CD4-positive, CD25-positive, alpha-beta regulatory T cell (primary cell): ENCODE results near the gene SSU72. TPM values are rescaled to one million over a fixed set of nuclear protein-coding genes. Genes with fewer than 3 reads are reported as not detected.
"Not testable (repeated sequence)": the region's sequence is repeated elsewhere in the genome, so short reads cannot be mapped to it uniquely, and the experiment has no call there.

Experiments used
- ATAC-seq, 2 donors: fragments of 150-1000 bp; cut with Tn5 transposase; one replicate each; pipeline ENCODE4 v1.10.0; 2021; ENCODE audit warnings: low read depth in 2 of 2, moderate number of reproducible peaks in 2 of 2, moderate library complexity in 1 of 2
- DNase-seq, 3 donors: peaks; one replicate each; pipeline versions ENCODE4 v3.0.0 to v3.0.0-alpha.2; 2012 to 2022; ENCODE audit warnings: mixed read lengths in 1 of 3
- H3K27ac ChIP-seq: one replicate; pipeline ENCODE4 v1.7.0; 2013; ENCODE audit warnings: mild to moderate bottlenecking, low read length; ENCODE audit not compliant: insufficient read depth, poor library complexity, severe bottlenecking
- H3K27me3 ChIP-seq: one replicate; pipeline ENCODE4 v1.7.0; 2013; ENCODE audit warnings: low read length; ENCODE audit not compliant: control insufficient read depth, insufficient read depth
- H3K36me3 ChIP-seq: one replicate; pipeline ENCODE4 v1.7.0; 2013; ENCODE audit warnings: mild to moderate bottlenecking, low read length, moderate library complexity; ENCODE audit not compliant: control insufficient read depth, insufficient read depth
- H3K4me1 ChIP-seq: 2 replicates; pipeline ENCODE4 v1.7.0; 2013; ENCODE audit warnings: mild to moderate bottlenecking, low read length; ENCODE audit not compliant: insufficient read depth, control insufficient read depth, poor library complexity, severe bottlenecking
- H3K4me3 ChIP-seq: one replicate; pipeline ENCODE4 v1.7.0; 2013; ENCODE audit warnings: low read depth, mild to moderate bottlenecking, low read length, moderate library complexity
- H3K9me3 ChIP-seq, 2 experiments: 1 replicate in 1 of 2; 2 replicates in 1 of 2; pipeline ENCODE4 v1.7.0; 2013; ENCODE audit warnings: low read length in 2 of 2, mild to moderate bottlenecking in 1 of 2, moderate library complexity in 1 of 2; ENCODE audit not compliant: control insufficient read depth in 2 of 2
- H3K27ac Mint-ChIP-seq, 3 donors: one replicate each; pipeline ENCODE4 v1.8.0; 2020 to 2022; ENCODE audit warnings: mild to moderate bottlenecking in 3 of 3, mixed read lengths in 3 of 3, moderate library complexity in 2 of 3
- H3K27me3 Mint-ChIP-seq: one replicate; pipeline ENCODE4 v1.8.0; 2022; ENCODE audit warnings: mild to moderate bottlenecking, mixed read lengths
- H3K36me3 Mint-ChIP-seq: one replicate; pipeline ENCODE4 v1.8.0; 2020; ENCODE audit warnings: mixed read lengths
- H3K4me1 Mint-ChIP-seq, 4 donors: one replicate each; pipeline ENCODE4 v1.8.0; 2020 to 2022; ENCODE audit warnings: mixed read lengths in 4 of 4, mild to moderate bottlenecking in 1 of 4
- H3K4me3 Mint-ChIP-seq, 4 donors: one replicate each; pipeline ENCODE4 v1.8.0; 2020 to 2022; ENCODE audit warnings: mild to moderate bottlenecking in 4 of 4, mixed read lengths in 4 of 4, moderate library complexity in 3 of 4
- H3K9me3 Mint-ChIP-seq, 7 donors: one replicate each; pipeline ENCODE4 v1.8.0; 2020 to 2022; ENCODE audit warnings: mixed read lengths in 7 of 7, mild to moderate bottlenecking in 3 of 7, moderate library complexity in 2 of 7
- polyA plus RNA-seq, 4 donors: library from polyadenylated mRNA; unstranded; fragments of 300-500 nt; fragmentation: Illumina TruSeq; gene quantifications; one replicate each; pipeline ENCODE4 v1.2.3, GENCODE V29; 2021
- total RNA-seq: library from RNA; stranded (reverse); gene quantifications from one replicate; pipeline ENCODE4 v1.2.3, GENCODE V29; 2022

The SSU72 gene
- total and polyA plus RNA-seq, 5 donors from 2014 or later, result 104 to 279 (median 201) TPM

DNA sequence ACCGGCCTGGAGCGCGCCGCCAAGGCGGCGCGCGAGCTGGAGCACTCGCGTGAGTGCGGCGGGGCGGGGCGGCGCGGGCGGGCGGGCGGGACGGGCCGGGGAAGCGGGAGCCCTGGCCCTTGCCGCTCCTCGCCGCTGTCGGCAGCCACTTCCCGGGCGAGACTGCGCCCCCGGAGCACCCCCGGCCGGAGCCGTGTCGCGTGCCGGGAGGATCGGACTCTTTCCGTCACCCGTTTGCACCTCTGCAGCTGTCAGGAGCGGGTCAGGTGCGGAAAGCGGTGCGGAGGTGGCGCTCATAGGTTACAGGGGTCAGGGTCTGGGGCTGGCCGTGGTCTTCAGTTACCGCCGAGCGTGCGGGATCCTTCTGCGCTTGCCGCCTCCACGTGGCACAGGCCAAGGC, 62.2 kb downstream of the SSU72 start:
- H3K36me3 ChIP-seq, H3K27me3 Mint-ChIP-seq, H3K9me3 ChIP-seq, H3K4me3 ChIP-seq, H3K36me3 Mint-ChIP-seq, H3K27ac ChIP-seq, H3K27me3 ChIP-seq, H3K27ac Mint-ChIP-seq, H3K9me3 Mint-ChIP-seq, H3K4me1 ChIP-seq: not testable (repeated sequence)
- peak; percentile 17 to 34 (median 18) for DNase-seq
- peak; percentile 3 to 5 for ATAC-seq
- Mint-ChIP-seq H3K4me3 (peak overlapping the region; percentile 76 to 98 (median 86)), H3K4me1 (peaks cover 0 to 21% (median 7%) of the 10 kb centered on the region in 4 donors)

DNA sequence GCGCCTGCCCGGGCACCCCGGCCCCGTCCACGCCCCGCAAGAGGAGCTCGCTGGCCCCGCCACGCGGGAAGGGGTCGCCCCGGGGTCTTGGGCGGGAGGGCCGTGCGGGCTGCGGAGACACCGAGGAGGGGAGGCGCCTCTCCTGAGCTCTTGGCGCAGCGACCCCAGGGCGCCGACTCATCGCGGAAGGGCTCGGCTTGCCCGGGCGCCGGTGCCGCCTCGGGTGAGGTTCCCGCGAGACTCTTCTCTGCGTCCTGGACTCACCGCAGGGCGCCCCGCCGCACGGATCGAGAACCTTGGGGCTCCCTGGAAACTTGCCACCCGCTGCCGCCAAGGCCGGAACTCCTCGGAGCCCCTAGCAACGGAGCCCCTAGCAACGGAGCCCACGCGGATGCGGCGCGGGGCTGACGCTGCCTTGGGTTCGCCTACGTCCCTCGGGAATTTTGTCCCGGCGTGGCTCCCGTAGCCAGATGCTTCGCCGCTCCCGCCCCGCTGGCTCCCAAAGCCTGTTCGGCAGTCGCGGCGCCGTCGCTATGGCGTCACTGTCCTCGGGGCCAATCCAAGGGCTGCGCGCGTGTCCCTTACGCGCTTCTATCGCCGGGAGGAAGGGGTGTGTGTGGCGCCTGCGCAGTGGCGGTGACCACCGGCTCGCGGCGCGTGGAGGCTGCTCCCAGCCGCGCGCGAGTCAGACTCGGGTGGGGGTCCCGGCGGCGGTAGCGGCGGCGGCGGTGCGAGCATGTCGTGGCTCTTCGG, 63.0 kb downstream of the SSU72 start, which contains the start of gene ATAD3A:
ATAD3A (plus strand) TSS at position 630 of the 753 bp plus-strand sequence; CDS start at position 737, 107 bp downstream.
- Histone ChIP-seq H3K4me3 (peak within 1 kb of the TSS; percentile 85), H3K36me3 (no peaks in the 10 kb centered on the region), H3K27ac (peak within 1 kb of the TSS; percentile 94), H3K4me1 (peaks cover 8% of the 10 kb centered on the region), H3K27me3 (no peaks in the 10 kb centered on the region), H3K9me3 (no peaks in the 10 kb centered on the region)
- H3K27me3 Mint-ChIP-seq, result no peaks in the 10 kb centered on the region
- H3K4me1 Mint-ChIP-seq, result peaks cover 4 to 21% (median 8%) of the 10 kb centered on the region in 4 donors
- peak within 1 kb of the TSS; percentile 80 to 95 (median 89) for H3K27ac Mint-ChIP-seq
- DNase-seq (peak; percentile 93 to 98 (median 94)), ATAC-seq (peak; percentile 92 to 94)
- peaks cover 0 to 4% (median 0%) of the 10 kb centered on the region in 7 donors for H3K9me3 Mint-ChIP-seq
- peak within 1 kb of the TSS; percentile 91 to 98 (median 96) for H3K4me3 Mint-ChIP-seq
- no peaks in the 10 kb centered on the region for H3K36me3 Mint-ChIP-seq

DNA sequence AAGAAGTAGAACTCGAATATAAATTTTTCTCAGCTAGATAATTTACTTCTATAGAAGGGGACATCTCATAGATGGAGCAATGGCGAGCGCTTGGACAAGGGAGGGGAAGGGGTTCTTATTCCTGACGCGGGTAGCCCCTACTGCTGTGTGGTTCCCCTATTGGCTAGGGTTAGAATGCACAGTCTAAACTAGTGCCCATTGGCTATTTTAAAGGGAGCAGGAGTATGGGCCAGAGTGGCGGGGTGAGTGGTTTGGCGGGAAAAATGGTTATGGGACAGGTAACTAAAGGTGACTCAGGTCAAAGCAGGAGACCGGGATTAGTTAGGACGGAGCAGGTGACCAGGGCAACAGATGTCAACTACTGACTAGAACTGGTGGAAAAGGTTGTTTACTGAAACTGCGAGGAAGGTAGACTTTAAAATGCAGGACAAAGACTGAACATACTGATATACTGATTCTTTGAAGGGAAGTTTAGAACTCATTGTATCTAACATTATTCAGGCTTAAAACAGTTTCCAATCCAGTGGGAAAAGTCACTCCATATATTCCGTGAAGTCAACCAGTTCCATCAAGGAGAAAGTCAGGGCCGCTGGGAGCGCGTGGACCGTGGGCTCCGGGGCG, 63.6 kb downstream of the SSU72 start:
- Mint-ChIP-seq H3K4me1 (peaks cover 4 to 21% (median 8%) of the 10 kb centered on the region in 4 donors), H3K27me3 (no peaks in the 10 kb centered on the region), H3K9me3 (peaks cover 0 to 4% (median 0%) of the 10 kb centered on the region in 7 donors), H3K36me3 (no peaks in the 10 kb centered on the region), H3K27ac (peak overlapping the region; percentile 80 to 95 (median 89)), H3K4me3 (peak overlapping the region; percentile 86 to 98 (median 92))
- Histone ChIP-seq H3K9me3 (no peaks in the 10 kb centered on the region), H3K27me3 (no peaks in the 10 kb centered on the region), H3K36me3 (no peaks in the 10 kb centered on the region), H3K4me1 (peaks cover 8% of the 10 kb centered on the region), H3K4me3 (peak overlapping the region; percentile 85), H3K27ac (peak overlapping the region; percentile 94)
- ATAC-seq (no peak), DNase-seq (peak in 2 of 3 donors; percentile 4 to 18)

DNA sequence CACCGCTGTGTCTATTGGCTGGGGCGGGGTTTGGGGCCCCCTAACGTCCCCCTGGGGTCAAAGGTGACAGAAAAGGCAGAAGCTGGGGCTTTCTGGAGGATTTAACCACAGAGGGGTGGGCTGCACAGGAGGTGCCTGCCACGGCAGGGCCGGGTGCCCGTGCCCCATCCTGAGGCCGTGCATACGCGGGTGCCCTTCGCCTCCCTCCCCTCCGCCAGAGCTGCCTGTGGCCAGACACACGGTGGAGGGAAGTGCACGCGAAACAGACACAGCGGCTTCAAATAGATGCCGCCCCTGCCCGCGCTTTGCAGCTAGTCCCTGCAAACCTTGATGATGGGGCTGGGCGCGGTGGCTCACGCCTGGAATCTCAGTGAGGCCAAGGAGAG, 65.2 kb downstream of the SSU72 start:
- not testable (repeated sequence) for ATAC-seq, H3K27me3 Mint-ChIP-seq, H3K27ac Mint-ChIP-seq

DNA sequence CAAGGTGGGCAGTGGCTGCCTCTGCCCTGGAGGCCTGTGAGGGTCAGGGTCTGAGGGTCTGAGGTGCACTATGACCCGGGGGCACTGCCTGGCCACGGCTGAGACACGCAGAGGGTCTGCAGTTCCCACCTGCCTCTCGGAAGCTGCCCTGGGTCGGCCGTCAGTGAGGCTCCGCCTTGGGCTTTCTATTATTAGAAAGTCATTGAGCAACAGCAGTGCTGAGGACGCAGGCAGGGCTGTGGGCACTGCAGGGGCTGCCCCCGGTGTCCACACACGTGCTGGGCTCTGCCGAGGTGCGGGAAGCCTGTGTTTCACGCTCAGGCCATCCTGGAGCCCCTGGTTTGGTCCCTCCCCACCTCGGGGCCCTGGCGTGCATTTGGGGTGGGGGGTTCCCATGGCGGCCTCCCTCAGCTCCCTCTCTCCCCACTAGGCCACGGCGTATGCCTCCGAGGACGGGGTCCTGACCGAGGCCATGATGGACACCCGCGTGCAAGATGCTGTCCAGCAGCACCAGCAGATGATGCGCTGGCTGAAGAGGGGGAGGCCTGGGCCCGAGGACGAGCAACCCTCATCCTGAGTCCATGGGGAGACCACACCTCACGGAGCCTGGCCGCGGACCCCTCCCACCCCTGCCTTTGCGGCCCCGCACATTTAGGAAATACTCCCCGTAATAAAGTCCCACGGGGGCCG, 65.7 kb downstream of the SSU72 start:
- H3K9me3 ChIP-seq, result not testable (repeated sequence)

More for the DNA sequence above, 65.2 kb downstream of the SSU72 start:
- H3K4me3 ChIP-seq, H3K36me3 Mint-ChIP-seq, DNase-seq, H3K4me3 Mint-ChIP-seq, H3K9me3 ChIP-seq, H3K27ac ChIP-seq, H3K9me3 Mint-ChIP-seq, H3K36me3 ChIP-seq, H3K27me3 ChIP-seq: not testable (repeated sequence)
- H3K4me1 Mint-ChIP-seq, result peaks cover 4 to 27% (median 18%) of the 10 kb centered on the region in 4 donors
- peaks cover 16% of the 10 kb centered on the region for H3K4me1 ChIP-seq

DNA sequence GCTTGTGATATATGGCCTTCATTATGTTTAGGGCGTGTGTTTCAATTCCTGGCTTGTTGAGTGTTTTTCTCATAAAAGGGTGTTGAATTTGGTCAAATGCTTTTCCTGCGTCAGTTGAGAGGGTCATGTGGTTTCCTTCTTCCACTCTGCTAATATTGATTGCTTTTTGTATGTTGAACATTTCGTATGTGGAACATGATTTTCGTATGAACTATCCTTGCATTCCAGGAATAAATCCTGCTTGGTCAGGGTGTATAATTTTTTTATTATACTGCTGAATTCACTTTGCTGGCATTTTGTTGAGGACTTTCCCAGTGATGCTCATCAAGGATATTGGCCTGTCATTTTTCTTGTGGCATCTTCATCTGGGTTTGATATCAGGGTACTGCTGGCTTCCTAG, 67.4 kb downstream of the SSU72 start:
- no peaks in the 10 kb centered on the region for H3K27me3 Mint-ChIP-seq
- Histone ChIP-seq H3K4me3 (no peak overlapping the region), H3K9me3 (no peaks in the 10 kb centered on the region), H3K36me3 (no peaks in the 10 kb centered on the region), H3K4me1 (peaks cover 16% of the 10 kb centered on the region), H3K27me3 (no peaks in the 10 kb centered on the region), H3K27ac (no peak overlapping the region)
- H3K4me1 Mint-ChIP-seq, result peaks cover 4 to 27% (median 15%) of the 10 kb centered on the region in 4 donors
- H3K36me3 Mint-ChIP-seq, result no peaks in the 10 kb centered on the region
- peak overlapping the region in 1 of 4 donors; percentile 42 for H3K4me3 Mint-ChIP-seq
- H3K9me3 Mint-ChIP-seq, result peaks cover 0 to 4% (median 0%) of the 10 kb centered on the region in 7 donors
- no peak overlapping the region for H3K27ac Mint-ChIP-seq
- DNase-seq (peak in 1 of 3 donors; percentile 13), ATAC-seq (no peak)

More for the DNA sequence above, 65.7 kb downstream of the SSU72 start:
- H3K4me3 Mint-ChIP-seq, ATAC-seq, DNase-seq, H3K36me3 ChIP-seq, H3K9me3 Mint-ChIP-seq, H3K27ac ChIP-seq, H3K27ac Mint-ChIP-seq, H3K27me3 ChIP-seq, H3K4me3 ChIP-seq, H3K36me3 Mint-ChIP-seq, H3K27me3 Mint-ChIP-seq: not testable (repeated sequence)
- H3K4me1 Mint-ChIP-seq, result peaks cover 4 to 27% (median 18%) of the 10 kb centered on the region in 4 donors
- peaks cover 16% of the 10 kb centered on the region for H3K4me1 ChIP-seq

DNA sequence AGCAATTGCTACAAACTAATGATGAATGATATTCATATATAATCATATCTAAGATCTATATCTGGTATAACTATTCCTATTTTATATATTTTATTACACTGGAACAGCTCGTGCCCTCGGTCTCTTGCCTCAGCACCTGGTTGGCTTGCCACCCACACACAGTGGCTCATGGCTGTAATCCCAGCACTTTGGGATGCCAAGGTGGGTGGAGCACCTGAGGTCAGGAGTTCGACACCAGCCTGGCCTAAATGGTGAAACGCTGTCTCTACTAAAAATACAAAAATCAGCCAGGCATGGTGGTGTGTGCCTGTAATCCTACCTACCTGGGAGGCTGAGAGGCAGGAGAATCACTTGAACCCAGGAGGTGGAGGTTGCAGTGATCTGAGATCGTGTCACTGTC, 68.9 kb downstream of the SSU72 start:
- not testable (repeated sequence) for ATAC-seq, H3K9me3 Mint-ChIP-seq, H3K4me3 ChIP-seq, H3K4me1 ChIP-seq, H3K27me3 ChIP-seq, H3K9me3 ChIP-seq, DNase-seq, H3K36me3 Mint-ChIP-seq, H3K36me3 ChIP-seq, H3K27me3 Mint-ChIP-seq
- peak overlapping the region; percentile 55 for H3K27ac ChIP-seq
- peaks cover 4 to 22% (median 9%) of the 10 kb centered on the region in 4 donors for H3K4me1 Mint-ChIP-seq
- H3K4me3 Mint-ChIP-seq, result peak overlapping the region; percentile 81 to 91 (median 86)
- peak overlapping the region in 1 of 3 donors; percentile 90 for H3K27ac Mint-ChIP-seq
